Measurements from ENCODE around the gene CTSA.

CTSA gene
- total RNA-seq: 43.7 to 96.2 (median 65.0) reads per million in 3 experiments

GRCh38 chr20:45890985-45891983 lies at the start of gene CTSA, which contains the start of gene NEURL2:
Gene CTSA (plus strand): TSS chr20:45891335. CDS start chr20:45891569, 234 bp downstream.
Gene NEURL2 (minus strand): TSS chr20:45891208. CDS start chr20:45890991, 217 bp downstream.
- peak; percentile 81 for DNase-seq

- no peak for DNase-seq
Observed at GRCh38 chr20:45841407-45842129, 49.6 kb upstream of the CTSA start.

GRCh38 chr20:45842169-45842812 lies 48.8 kb upstream of the CTSA start:
- no peak for DNase-seq

- DNase-seq: no peak
Observed at GRCh38 chr20:45843506-45843905, 47.6 kb upstream of the CTSA start.

- no peak for DNase-seq
Observed at GRCh38 chr20:45845452-45845851, 45.7 kb upstream of the CTSA start.

- no peak for DNase-seq
Observed at GRCh38 chr20:45848421-45848820, 42.7 kb upstream of the CTSA start.

- no peak for DNase-seq
Observed at GRCh38 chr20:45848969-45849582, 42.1 kb upstream of the CTSA start.

- no peak for DNase-seq
Observed at GRCh38 chr20:45850238-45850637, 40.9 kb upstream of the CTSA start.

- no peak for DNase-seq
Observed at GRCh38 chr20:45850926-45851325, 40.2 kb upstream of the CTSA start.

- DNase-seq: no peak
Observed at GRCh38 chr20:45851501-45851900, 39.6 kb upstream of the CTSA start.

GRCh38 chr20:45852326-45852725 lies 38.8 kb upstream of the CTSA start:
- no peak for DNase-seq

- DNase-seq: no peak
Observed at GRCh38 chr20:45853484-45853883, 37.7 kb upstream of the CTSA start.

- DNase-seq: peak; percentile 98
Observed at GRCh38 chr20:45857114-45857881, 33.8 kb upstream of the CTSA start, which contains the start of the genes ACOT8 and ZSWIM3. Gene ACOT8 (minus strand): TSS chr20:45857392. CDS start chr20:45857315, 77 bp downstream. Gene ZSWIM3 (plus strand): TSS chr20:45857614. CDS start chr20:45857826, 212 bp downstream.

- DNase-seq: no peak
Observed at GRCh38 chr20:45857882-45858216, 33.3 kb upstream of the CTSA start.

- no peak for DNase-seq
Observed at GRCh38 chr20:45859916-45860315, 31.2 kb upstream of the CTSA start.

- DNase-seq: no peak
Observed at GRCh38 chr20:45860560-45861220, 30.4 kb upstream of the CTSA start.

- DNase-seq: no peak
Observed at GRCh38 chr20:45861221-45862075, 29.7 kb upstream of the CTSA start.

- no peak for DNase-seq
Observed at GRCh38 chr20:45863543-45864470, 27.3 kb upstream of the CTSA start.

- DNase-seq: no peak
Observed at GRCh38 chr20:45866454-45866853, 24.7 kb upstream of the CTSA start.

All from central memory CD4-positive, alpha-beta T cell (primary cell).